Neural progenitor cell (in vitro differentiated cells): ENCODE measurements around the gene OLAH.

Source experiments
- EZH2 ChIP-seq: fragments of 200-600 bp; sonication (generic); IDR thresholded peaks from 2 replicates; pipeline ENCODE4 v1.6.1; 2017; ENCODE audit warnings: antibody characterized with exemption, mild to moderate bottlenecking, moderate library complexity
- EZH2phosphoT487 ChIP-seq: fragments of 200-600 bp; sonication (generic); IDR thresholded peaks from 2 replicates; pipeline ENCODE4 v1.6.1; 2017; ENCODE audit warnings: antibody characterized with exemption
- TF ChIP-seq, protein P1 (sequence below): fragments of 200-600 bp; sonication (generic); IDR thresholded peaks from 2 replicates; pipeline ENCODE4 v1.5.1; 2017; ENCODE audit warnings: antibody characterized with exemption, mild to moderate bottlenecking

DNA sequence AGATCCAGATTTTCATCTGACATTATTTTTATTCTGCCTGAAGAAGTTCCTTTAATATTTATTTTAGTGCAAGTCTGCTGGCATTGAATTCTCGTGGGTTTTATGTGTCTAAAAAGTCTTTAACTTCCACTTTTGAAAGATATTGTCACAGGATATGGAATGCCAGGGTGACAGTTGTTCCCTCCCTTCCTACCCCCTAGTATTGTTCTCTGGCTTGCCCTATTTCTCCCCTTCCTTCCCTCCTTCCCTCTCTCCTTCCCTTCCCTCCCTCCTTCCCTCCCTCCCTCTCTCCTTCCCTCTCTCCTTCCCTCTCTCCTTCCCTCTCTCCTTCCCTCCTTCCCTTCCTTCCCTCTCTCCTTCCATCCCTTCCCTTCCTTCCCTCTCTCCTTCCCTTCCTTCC, 14.9 kb downstream of the OLAH start:
- TF ChIP-seq, protein P1, sequence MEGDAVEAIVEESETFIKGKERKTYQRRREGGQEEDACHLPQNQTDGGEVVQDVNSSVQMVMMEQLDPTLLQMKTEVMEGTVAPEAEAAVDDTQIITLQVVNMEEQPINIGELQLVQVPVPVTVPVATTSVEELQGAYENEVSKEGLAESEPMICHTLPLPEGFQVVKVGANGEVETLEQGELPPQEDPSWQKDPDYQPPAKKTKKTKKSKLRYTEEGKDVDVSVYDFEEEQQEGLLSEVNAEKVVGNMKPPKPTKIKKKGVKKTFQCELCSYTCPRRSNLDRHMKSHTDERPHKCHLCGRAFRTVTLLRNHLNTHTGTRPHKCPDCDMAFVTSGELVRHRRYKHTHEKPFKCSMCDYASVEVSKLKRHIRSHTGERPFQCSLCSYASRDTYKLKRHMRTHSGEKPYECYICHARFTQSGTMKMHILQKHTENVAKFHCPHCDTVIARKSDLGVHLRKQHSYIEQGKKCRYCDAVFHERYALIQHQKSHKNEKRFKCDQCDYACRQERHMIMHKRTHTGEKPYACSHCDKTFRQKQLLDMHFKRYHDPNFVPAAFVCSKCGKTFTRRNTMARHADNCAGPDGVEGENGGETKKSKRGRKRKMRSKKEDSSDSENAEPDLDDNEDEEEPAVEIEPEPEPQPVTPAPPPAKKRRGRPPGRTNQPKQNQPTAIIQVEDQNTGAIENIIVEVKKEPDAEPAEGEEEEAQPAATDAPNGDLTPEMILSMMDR = no peak
- no peak for TF ChIP-seq EZH2phosphoT487
- TF ChIP-seq EZH2 = no peak
